Esophagus squamous epithelium (tissue), 4 donors: Measurements from ENCODE around the gene RNF38.

ENCODE experiments used
- CTCF ChIP-seq, 6 experiments: fragments of 450-650 bp in 4 of 6; fragments of 200-600 bp in 2 of 6; sonication (generic) in 2 of 6; IDR thresholded peaks; one replicate each; pipeline ENCODE4 v1.5.1; 2016 to 2019; ENCODE audit warnings: antibody characterized with exemption in 6 of 6, mild to moderate bottlenecking in 4 of 6, moderate library complexity in 4 of 6
- POLR2A ChIP-seq, 4 donors: fragments of 450-650 bp; IDR thresholded peaks; one replicate each; pipeline ENCODE4 v1.6.1; 2017; ENCODE audit warnings: antibody characterized with exemption in 4 of 4, mild to moderate bottlenecking in 4 of 4, moderate library complexity in 3 of 4

- TF ChIP-seq CTCF (IDR thresholded peaks at IDR 0.05) (no peak), POLR2A (IDR thresholded peaks at IDR 0.05) (no peak)
These were observed 107.4 kb downstream of the RNF38 start for GRCh38 chr9:36292641-36293040.
